ENCODE measurements around the gene RYR3.

Gene RYR3

DNA sequence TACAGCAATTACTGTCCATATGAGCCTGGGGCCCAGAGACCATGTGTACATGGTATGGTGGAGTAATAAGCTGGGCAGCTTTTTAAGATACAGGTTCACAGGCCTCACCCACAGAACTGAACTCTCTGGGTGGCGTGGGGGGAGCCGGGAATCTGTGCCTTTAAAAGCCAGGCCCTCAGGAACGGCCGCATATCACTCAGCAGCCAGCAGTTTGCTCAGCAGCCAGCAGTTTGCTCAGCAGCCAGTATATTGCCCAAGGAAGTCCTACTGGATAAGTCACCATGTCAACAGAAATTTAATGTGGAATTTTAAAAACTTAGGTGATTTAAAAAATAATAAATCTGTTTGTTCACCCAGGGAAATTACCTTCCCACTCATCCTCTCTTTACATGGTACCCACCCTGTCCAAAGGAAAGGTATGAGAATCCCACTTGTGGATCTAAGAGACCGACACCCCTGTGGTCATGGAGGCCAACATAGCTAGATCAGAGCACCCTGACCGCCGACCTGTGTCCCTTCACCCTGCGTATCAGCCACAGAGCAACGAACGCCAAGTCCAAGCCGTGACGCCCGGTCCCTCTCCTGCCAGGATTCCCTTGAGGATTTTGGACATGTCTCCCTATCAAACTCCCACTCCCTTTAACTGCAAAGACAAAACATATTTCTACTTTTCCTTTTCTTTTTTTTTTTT, 561.8 kb downstream of the RYR3 start:
- no peaks in the 10 kb centered on the region for H4K20me1 ChIP-seq (ENCODE audit: control insufficient read depth, insufficient read depth, low read depth, low read length)
- no peaks in the 10 kb centered on the region for H3K79me2 ChIP-seq (ENCODE audit: control insufficient read depth, low read length)
- H3K4me3 ChIP-seq (ENCODE audit: low read length): no peak overlapping the region
- no peaks in the 10 kb centered on the region for H3K9me2 ChIP-seq (replicated peaks; ENCODE audit: control insufficient read depth, low read length)
- H3K27me3 ChIP-seq (ENCODE audit: control insufficient read depth, low read length): no peaks in the 10 kb centered on the region
- H3F3A ChIP-seq (ENCODE audit: control insufficient read depth, insufficient read depth): no peaks in the 10 kb centered on the region
- no peak for TF ChIP-seq EZH2phosphoT487 (IDR thresholded peaks at IDR 0.05; ENCODE audit: borderline replicate concordance, low read length)
- TF ChIP-seq, protein P1, sequence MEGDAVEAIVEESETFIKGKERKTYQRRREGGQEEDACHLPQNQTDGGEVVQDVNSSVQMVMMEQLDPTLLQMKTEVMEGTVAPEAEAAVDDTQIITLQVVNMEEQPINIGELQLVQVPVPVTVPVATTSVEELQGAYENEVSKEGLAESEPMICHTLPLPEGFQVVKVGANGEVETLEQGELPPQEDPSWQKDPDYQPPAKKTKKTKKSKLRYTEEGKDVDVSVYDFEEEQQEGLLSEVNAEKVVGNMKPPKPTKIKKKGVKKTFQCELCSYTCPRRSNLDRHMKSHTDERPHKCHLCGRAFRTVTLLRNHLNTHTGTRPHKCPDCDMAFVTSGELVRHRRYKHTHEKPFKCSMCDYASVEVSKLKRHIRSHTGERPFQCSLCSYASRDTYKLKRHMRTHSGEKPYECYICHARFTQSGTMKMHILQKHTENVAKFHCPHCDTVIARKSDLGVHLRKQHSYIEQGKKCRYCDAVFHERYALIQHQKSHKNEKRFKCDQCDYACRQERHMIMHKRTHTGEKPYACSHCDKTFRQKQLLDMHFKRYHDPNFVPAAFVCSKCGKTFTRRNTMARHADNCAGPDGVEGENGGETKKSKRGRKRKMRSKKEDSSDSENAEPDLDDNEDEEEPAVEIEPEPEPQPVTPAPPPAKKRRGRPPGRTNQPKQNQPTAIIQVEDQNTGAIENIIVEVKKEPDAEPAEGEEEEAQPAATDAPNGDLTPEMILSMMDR (IDR thresholded peaks at IDR 0.05; ENCODE audit: low read depth, low read length, poor library complexity, severe bottlenecking): no peak
- H3K4me2 ChIP-seq (ENCODE audit: low read length): no peak overlapping the region
- H3K36me3 ChIP-seq (ENCODE audit: control insufficient read depth, low read length): no peaks in the 10 kb centered on the region
- H3K27ac ChIP-seq (ENCODE audit: low read depth, low read length): no peak overlapping the region
- H3K9me3 ChIP-seq (ENCODE audit: control insufficient read depth, insufficient read depth, low read length): no peaks in the 10 kb centered on the region
- H3K4me1 ChIP-seq (ENCODE audit: control insufficient read depth, low read length): no peaks in the 10 kb centered on the region

DNA sequence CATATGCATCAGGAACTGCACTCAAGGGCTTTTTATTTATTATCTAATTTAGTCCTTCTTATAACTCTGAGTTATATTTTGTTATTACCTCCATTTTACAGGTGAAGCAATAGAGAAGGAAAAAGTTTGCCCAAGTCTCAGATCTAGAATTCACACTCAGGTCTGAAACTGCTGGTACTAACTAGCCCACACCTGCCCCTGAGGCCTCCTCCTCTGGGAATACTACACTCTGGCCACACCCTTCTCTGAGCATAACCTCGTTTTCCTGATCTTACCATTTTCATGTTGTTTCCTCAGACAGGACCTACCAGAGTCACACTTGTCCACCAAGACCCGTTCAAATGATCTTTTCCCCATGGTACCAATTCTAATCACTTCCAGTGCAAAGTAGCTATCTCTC, 563.4 kb downstream of the RYR3 start:
- H3K4me3 ChIP-seq (ENCODE audit: low read length): no peak overlapping the region
- H3K9me2 ChIP-seq (replicated peaks; ENCODE audit: control insufficient read depth, low read length): no peaks in the 10 kb centered on the region

DNA sequence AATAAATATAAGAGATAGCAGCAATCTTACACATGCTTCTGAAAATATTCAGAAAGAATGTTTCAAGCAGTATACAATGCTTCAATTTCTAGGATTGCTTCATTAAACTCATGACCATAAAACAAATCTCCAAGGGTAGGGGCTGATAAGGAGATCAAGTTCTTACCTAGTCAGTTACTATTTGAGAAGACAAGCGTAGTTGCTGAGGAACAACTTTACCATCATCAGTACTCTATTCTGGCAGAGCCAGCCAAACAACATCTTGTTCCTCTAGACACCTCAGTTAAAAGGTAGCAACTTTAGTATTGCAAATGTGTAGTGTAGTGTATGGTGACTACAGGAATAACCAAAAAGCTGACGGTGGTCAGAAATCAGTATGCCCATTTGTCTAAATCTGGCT, 572.2 kb downstream of the RYR3 start:
- Histone ChIP-seq H3K4me2 (ENCODE audit: low read length) (no peak overlapping the region), H3K9me3 (ENCODE audit: control insufficient read depth, insufficient read depth, low read length) (no peaks in the 10 kb centered on the region; the same call in 1 of the 2 replicates), H3K9me2 (replicated peaks; ENCODE audit: control insufficient read depth, low read length) (no peaks in the 10 kb centered on the region), H3F3A (ENCODE audit: control insufficient read depth, insufficient read depth) (no peaks in the 10 kb centered on the region), H4K20me1 (ENCODE audit: control insufficient read depth, insufficient read depth, low read depth, low read length) (no peaks in the 10 kb centered on the region; the same call in 1 of the 2 replicates), H3K4me3 (ENCODE audit: low read length) (no peak overlapping the region), H3K36me3 (ENCODE audit: control insufficient read depth, low read length) (no peaks in the 10 kb centered on the region), H3K27me3 (ENCODE audit: control insufficient read depth, low read length) (no peaks in the 10 kb centered on the region), H3K27ac (ENCODE audit: low read depth, low read length) (no peak overlapping the region), H3K4me1 (ENCODE audit: control insufficient read depth, low read length) (no peaks in the 10 kb centered on the region), H3K79me2 (ENCODE audit: control insufficient read depth, low read length) (no peaks in the 10 kb centered on the region)
- no peak for TF ChIP-seq EZH2phosphoT487 (IDR thresholded peaks at IDR 0.05; ENCODE audit: borderline replicate concordance, low read length)
- TF ChIP-seq, protein P1 (IDR thresholded peaks at IDR 0.05; ENCODE audit: low read depth, low read length, poor library complexity, severe bottlenecking): no peak

More for the DNA sequence above, 563.4 kb downstream of the RYR3 start:
- no peaks in the 10 kb centered on the region for H3K27me3 ChIP-seq (ENCODE audit: control insufficient read depth, low read length)
- H3K9me3 ChIP-seq (ENCODE audit: control insufficient read depth, insufficient read depth, low read length): no peaks in the 10 kb centered on the region
- no peak overlapping the region for H3K27ac ChIP-seq (ENCODE audit: low read depth, low read length)
- no peaks in the 10 kb centered on the region for H3K79me2 ChIP-seq (ENCODE audit: control insufficient read depth, low read length)
- no peaks in the 10 kb centered on the region for H3K4me1 ChIP-seq (ENCODE audit: control insufficient read depth, low read length)
- no peak overlapping the region for H3K4me2 ChIP-seq (ENCODE audit: low read length)
- TF ChIP-seq, protein P1 (IDR thresholded peaks at IDR 0.05; ENCODE audit: low read depth, low read length, poor library complexity, severe bottlenecking): no peak
- no peak for TF ChIP-seq EZH2phosphoT487 (IDR thresholded peaks at IDR 0.05; ENCODE audit: borderline replicate concordance, low read length)
- H3F3A ChIP-seq (ENCODE audit: control insufficient read depth, insufficient read depth): no peaks in the 10 kb centered on the region
- no peaks in the 10 kb centered on the region for H4K20me1 ChIP-seq (ENCODE audit: control insufficient read depth, insufficient read depth, low read depth, low read length)
- no peaks in the 10 kb centered on the region for H3K36me3 ChIP-seq (ENCODE audit: control insufficient read depth, low read length)

All from DOHH2 (cell line).